HepG2 (cell line): Measurements from ENCODE around the gene S1PR3.

Experiments used
- ELF4 ChIP-seq: sonication (generic); formaldehyde crosslinking; IDR thresholded peaks from 2 replicates; pipeline ENCODE4 v1.5.0; 2020; ENCODE audit warnings: missing genetic modification reagents, mild to moderate bottlenecking, moderate library complexity, borderline replicate concordance
- SAFB2 ChIP-seq: sonication (generic); formaldehyde crosslinking; IDR thresholded peaks from 2 replicates; pipeline ENCODE4 v1.5.1; 2020; ENCODE audit warnings: missing genetic modification reagents, low read depth, mild to moderate bottlenecking, borderline replicate concordance
- TF ChIP-seq, protein P1 (sequence below): sonication (generic); formaldehyde crosslinking; IDR thresholded peaks from 2 replicates; pipeline ENCODE4 v1.9.0; 2021; ENCODE audit warnings: missing genetic modification reagents, borderline replicate concordance
- TF ChIP-seq, protein P2 (sequence below): sonication (generic); formaldehyde crosslinking; IDR thresholded peaks from 2 replicates; pipeline ENCODE4 v1.4.0; 2020; ENCODE audit warnings: missing genetic modification reagents, borderline replicate concordance
- TF ChIP-seq, protein P3 (sequence below): sonication (generic); formaldehyde crosslinking; IDR thresholded peaks from 2 replicates; pipeline ENCODE4 v1.4.0; 2020; ENCODE audit warnings: missing genetic modification reagents
- TF ChIP-seq, protein P4 (sequence below): sonication (generic); formaldehyde crosslinking; IDR thresholded peaks from 2 replicates; pipeline ENCODE4 v1.8.0; 2022; ENCODE audit warnings: mild to moderate bottlenecking, missing genetic modification reagents, borderline replicate concordance

DNA sequence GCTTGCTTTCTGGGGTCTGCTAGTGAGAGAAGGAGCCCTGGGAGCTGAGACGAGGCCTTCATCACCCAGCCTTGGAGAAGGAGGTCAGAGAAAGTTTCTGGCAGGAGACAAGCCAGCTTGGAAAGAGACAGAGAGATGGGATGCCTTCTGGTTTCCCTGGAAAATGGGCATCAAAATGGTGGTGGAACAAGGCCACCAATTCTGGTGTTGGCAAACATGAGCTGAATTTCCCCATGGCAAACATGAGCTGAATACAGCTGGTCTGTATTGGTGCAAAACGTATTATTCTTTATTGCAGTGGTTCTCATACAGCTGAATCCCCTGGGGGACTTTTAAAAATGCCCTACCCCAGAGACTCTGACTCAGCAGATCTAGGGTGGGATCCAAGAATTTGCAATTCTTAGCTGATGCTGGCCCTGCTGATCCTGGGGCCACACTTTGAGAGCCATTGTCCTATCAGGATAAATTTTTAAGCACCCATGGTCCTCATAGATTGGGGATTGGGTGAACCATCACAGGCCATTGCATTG is 39.1 kb upstream of the S1PR3 start:
- TF ChIP-seq, protein P1, sequence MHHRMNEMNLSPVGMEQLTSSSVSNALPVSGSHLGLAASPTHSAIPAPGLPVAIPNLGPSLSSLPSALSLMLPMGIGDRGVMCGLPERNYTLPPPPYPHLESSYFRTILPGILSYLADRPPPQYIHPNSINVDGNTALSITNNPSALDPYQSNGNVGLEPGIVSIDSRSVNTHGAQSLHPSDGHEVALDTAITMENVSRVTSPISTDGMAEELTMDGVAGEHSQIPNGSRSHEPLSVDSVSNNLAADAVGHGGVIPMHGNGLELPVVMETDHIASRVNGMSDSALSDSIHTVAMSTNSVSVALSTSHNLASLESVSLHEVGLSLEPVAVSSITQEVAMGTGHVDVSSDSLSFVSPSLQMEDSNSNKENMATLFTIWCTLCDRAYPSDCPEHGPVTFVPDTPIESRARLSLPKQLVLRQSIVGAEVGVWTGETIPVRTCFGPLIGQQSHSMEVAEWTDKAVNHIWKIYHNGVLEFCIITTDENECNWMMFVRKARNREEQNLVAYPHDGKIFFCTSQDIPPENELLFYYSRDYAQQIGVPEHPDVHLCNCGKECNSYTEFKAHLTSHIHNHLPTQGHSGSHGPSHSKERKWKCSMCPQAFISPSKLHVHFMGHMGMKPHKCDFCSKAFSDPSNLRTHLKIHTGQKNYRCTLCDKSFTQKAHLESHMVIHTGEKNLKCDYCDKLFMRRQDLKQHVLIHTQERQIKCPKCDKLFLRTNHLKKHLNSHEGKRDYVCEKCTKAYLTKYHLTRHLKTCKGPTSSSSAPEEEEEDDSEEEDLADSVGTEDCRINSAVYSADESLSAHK (CRISPR knock-in tag) = no peak
- TF ChIP-seq, protein P2, sequence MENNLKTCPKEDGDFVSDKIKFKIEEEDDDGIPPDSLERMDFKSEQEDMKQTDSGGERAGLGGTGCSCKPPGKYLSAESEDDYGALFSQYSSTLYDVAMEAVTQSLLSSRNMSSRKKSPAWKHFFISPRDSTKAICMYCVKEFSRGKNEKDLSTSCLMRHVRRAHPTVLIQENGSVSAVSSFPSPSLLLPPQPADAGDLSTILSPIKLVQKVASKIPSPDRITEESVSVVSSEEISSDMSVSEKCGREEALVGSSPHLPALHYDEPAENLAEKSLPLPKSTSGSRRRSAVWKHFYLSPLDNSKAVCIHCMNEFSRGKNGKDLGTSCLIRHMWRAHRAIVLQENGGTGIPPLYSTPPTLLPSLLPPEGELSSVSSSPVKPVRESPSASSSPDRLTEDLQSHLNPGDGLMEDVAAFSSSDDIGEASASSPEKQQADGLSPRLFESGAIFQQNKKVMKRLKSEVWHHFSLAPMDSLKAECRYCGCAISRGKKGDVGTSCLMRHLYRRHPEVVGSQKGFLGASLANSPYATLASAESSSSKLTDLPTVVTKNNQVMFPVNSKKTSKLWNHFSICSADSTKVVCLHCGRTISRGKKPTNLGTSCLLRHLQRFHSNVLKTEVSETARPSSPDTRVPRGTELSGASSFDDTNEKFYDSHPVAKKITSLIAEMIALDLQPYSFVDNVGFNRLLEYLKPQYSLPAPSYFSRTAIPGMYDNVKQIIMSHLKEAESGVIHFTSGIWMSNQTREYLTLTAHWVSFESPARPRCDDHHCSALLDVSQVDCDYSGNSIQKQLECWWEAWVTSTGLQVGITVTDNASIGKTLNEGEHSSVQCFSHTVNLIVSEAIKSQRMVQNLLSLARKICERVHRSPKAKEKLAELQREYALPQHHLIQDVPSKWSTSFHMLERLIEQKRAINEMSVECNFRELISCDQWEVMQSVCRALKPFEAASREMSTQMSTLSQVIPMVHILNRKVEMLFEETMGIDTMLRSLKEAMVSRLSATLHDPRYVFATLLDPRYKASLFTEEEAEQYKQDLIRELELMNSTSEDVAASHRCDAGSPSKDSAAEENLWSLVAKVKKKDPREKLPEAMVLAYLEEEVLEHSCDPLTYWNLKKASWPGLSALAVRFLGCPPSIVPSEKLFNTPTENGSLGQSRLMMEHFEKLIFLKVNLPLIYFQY (CRISPR knock-in tag) = no peak
- no peak for TF ChIP-seq ELF4 (CRISPR knock-in tag)
- no peak for TF ChIP-seq SAFB2 (CRISPR knock-in tag)
- TF ChIP-seq, protein P3, sequence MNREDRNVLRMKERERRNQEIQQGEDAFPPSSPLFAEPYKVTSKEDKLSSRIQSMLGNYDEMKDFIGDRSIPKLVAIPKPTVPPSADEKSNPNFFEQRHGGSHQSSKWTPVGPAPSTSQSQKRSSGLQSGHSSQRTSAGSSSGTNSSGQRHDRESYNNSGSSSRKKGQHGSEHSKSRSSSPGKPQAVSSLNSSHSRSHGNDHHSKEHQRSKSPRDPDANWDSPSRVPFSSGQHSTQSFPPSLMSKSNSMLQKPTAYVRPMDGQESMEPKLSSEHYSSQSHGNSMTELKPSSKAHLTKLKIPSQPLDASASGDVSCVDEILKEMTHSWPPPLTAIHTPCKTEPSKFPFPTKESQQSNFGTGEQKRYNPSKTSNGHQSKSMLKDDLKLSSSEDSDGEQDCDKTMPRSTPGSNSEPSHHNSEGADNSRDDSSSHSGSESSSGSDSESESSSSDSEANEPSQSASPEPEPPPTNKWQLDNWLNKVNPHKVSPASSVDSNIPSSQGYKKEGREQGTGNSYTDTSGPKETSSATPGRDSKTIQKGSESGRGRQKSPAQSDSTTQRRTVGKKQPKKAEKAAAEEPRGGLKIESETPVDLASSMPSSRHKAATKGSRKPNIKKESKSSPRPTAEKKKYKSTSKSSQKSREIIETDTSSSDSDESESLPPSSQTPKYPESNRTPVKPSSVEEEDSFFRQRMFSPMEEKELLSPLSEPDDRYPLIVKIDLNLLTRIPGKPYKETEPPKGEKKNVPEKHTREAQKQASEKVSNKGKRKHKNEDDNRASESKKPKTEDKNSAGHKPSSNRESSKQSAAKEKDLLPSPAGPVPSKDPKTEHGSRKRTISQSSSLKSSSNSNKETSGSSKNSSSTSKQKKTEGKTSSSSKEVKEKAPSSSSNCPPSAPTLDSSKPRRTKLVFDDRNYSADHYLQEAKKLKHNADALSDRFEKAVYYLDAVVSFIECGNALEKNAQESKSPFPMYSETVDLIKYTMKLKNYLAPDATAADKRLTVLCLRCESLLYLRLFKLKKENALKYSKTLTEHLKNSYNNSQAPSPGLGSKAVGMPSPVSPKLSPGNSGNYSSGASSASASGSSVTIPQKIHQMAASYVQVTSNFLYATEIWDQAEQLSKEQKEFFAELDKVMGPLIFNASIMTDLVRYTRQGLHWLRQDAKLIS = no peak
- TF ChIP-seq, protein P4, sequence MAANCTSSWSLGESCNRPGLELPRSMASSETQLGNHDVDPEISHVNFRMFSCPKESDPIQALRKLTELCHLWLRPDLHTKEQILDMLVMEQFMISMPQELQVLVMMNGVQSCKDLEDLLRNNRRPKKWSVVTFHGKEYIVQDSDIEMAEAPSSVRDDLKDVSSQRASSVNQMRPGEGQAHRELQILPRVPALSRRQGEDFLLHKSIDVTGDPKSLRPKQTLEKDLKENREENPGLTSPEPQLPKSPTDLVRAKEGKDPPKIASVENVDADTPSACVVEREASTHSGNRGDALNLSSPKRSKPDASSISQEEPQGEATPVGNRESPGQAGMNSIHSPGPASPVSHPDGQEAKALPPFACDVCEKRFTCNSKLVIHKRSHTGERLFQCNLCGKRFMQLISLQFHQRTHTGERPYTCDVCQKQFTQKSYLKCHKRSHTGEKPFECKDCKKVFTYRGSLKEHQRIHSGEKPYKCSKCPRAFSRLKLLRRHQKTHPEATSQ (CRISPR knock-in tag) = no peak
